HS-5 (cell line): ENCODE data around the gene RPP14.

ENCODE experiments used
- DNase-seq: peaks from one replicate; pipeline ENCODE4 v3.0.0-alpha.2; 2012; ENCODE audit warnings: low read depth

Gene RPP14

GRCh38 chr3:58291671-58292338 is 14.2 kb upstream of the RPP14 start:
- no peak for DNase-seq

- no peak for DNase-seq
These were observed 13.2 kb upstream of the RPP14 start for GRCh38 chr3:58292866-58293265.

- DNase-seq: no peak
These were observed 12.5 kb upstream of the RPP14 start for GRCh38 chr3:58293516-58293915.

- DNase-seq: no peak
These were observed 9.8 kb upstream of the RPP14 start for GRCh38 chr3:58296269-58296668.

- no peak for DNase-seq
These were observed 9.2 kb upstream of the RPP14 start for GRCh38 chr3:58296843-58297242.

GRCh38 chr3:58298190-58298589 is 7.9 kb upstream of the RPP14 start:
- DNase-seq: no peak

- DNase-seq: no peak
These were observed 7.0 kb upstream of the RPP14 start for GRCh38 chr3:58299075-58299474.

GRCh38 chr3:58299839-58300516 is 6.1 kb upstream of the RPP14 start:
- DNase-seq: peak; percentile 19

- DNase-seq: peak; percentile 32
These were observed 1.7 kb downstream of the RPP14 start for GRCh38 chr3:58307639-58308215.

GRCh38 chr3:58308728-58309127 is 2.7 kb downstream of the RPP14 start:
- no peak for DNase-seq

GRCh38 chr3:58317811-58318210 is 11.8 kb downstream of the RPP14 start:
- DNase-seq: no peak

- DNase-seq: no peak
These were observed 15.7 kb downstream of the RPP14 start for GRCh38 chr3:58321791-58322190.

GRCh38 chr3:58322793-58323192 is 16.7 kb downstream of the RPP14 start:
- DNase-seq: no peak

GRCh38 chr3:58323529-58324390 is 17.7 kb downstream of the RPP14 start:
- DNase-seq: no peak

GRCh38 chr3:58324391-58325390 is 18.6 kb downstream of the RPP14 start:
- DNase-seq: no peak

GRCh38 chr3:58325525-58325992 is 19.5 kb downstream of the RPP14 start:
- DNase-seq: no peak

- DNase-seq: no peak
These were observed 20.3 kb downstream of the RPP14 start for GRCh38 chr3:58326267-58326900.

GRCh38 chr3:58329150-58329921 is 23.3 kb downstream of the RPP14 start:
- no peak for DNase-seq

- DNase-seq: no peak
These were observed 23.9 kb downstream of the RPP14 start for GRCh38 chr3:58329922-58330413.
